Fibroblast of lung (primary cell): Measurements from ENCODE around the gene UBE2B.

Experiments used
- CTCF ChIP-seq, 2 donors: IDR thresholded peaks in 1 of 2; conservative IDR thresholded peaks in 1 of 2; 1 replicate in 1 of 2; 2 replicates in 1 of 2; pipeline ENCODE4 v1.5.1; 2011 to 2012; ENCODE audit warnings: low read length in 2 of 2, control low read depth in 1 of 2, inconsistent platforms in 1 of 2, low read depth in 1 of 2, mild to moderate bottlenecking in 1 of 2
- EZH2 ChIP-seq: IDR thresholded peaks from 2 replicates; pipeline ENCODE4 v1.5.1; 2012; ENCODE audit warnings: low read length, control low read depth, mild to moderate bottlenecking; ENCODE audit errors: missing control alignments

- TF ChIP-seq CTCF (conservative IDR thresholded peaks at IDR 0.05 in 1 of 2, IDR thresholded peaks at IDR 0.05 in 1 of 2; ENCODE audit: low read depth in 1 of 2, low read length in 2 of 2) (no peak), EZH2 (no peak)
Observed at GRCh38 chr5:134436523-134437339, 65.4 kb downstream of the UBE2B start.
